ENCODE measurements around the gene GFRA1. TPM values are rescaled to one million over a fixed set of nuclear protein-coding genes. Genes with fewer than 3 reads are reported as not detected.

GFRA1 gene
- total and polyA plus RNA-seq, 2 donors (not counting 3 experiments of a cell fraction or from before 2014, with no cell fraction given) = 0.22 to 0.88 TPM

DNA sequence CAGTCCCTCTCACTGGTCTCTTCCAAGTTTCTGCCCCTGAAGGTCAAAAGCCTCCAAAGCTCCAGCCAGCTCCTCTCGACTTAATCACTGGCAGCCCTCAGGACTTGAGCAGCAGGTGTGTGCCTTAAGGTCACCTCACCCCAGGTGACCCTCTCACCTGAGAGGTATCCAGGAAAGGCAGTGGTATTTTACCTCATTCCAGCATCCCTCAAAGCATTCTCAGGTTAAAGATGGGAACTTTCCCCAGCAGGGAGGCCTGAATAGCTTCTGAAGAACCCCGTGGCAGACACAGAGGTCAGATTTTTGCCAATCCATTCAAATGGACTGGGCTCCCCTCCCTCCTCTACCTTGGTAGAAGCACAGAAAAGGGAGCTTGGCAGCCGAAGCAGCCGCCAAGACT lies 148.2 kb downstream of the GFRA1 start:
- Histone ChIP-seq H4K20me1 (replicated peaks; ENCODE audit: control insufficient read depth, extremely low read depth, insufficient read depth, low read length) (no peaks in the 10 kb centered on the region), H3K4me2 (ENCODE audit: insufficient read depth, low read length) (no peak overlapping the region), H3K27me3 (ENCODE audit: control insufficient read depth in 2 of 2, insufficient read depth in 2 of 2, low read length in 2 of 2) (no peaks in the 10 kb centered on the region), H3K4me1 (ENCODE audit: control insufficient read depth, extremely low read depth, insufficient read depth, low read length) (no peaks in the 10 kb centered on the region), H2AFZ (ENCODE audit: low read depth, low read length) (no peak overlapping the region), H3K36me3 (ENCODE audit: control insufficient read depth in 2 of 2, extremely low read depth in 1 of 2, insufficient read depth in 2 of 2, low read length in 2 of 2) (no peaks in the 10 kb centered on the region), H3K27ac (ENCODE audit: insufficient read depth, low read depth, low read length) (no peak overlapping the region), H3K9ac (replicated peaks; ENCODE audit: extremely low read depth, insufficient read depth, low read length) (no peak overlapping the region), H3K9me3 (replicated peaks; ENCODE audit: control insufficient read depth, insufficient read depth, low read length) (peaks cover 1% of the 10 kb centered on the region), H3K9me1 (replicated peaks; ENCODE audit: control insufficient read depth, extremely low read depth, insufficient read depth, low read length) (no peaks in the 10 kb centered on the region), H3K79me2 (ENCODE audit: control insufficient read depth, insufficient read depth, low read length) (no peaks in the 10 kb centered on the region), H3K4me3 (replicated peaks in 1 of 3; ENCODE audit: insufficient read depth in 1 of 3, low read depth in 1 of 3, low read length in 3 of 3) (no peak overlapping the region)
- TF ChIP-seq GATA2 (IDR thresholded peaks at IDR 0.05; ENCODE audit: insufficient read depth, insufficient read length, low read depth, low read length) = no peak
- TF ChIP-seq POLR2A (IDR thresholded peaks at IDR 0.05; ENCODE audit: low read depth, low read length) = no peak
- TF ChIP-seq MYC (IDR thresholded peaks at IDR 0.05; ENCODE audit: low read depth, low read length) = no peak
- TF ChIP-seq FOS (IDR thresholded peaks at IDR 0.05; ENCODE audit: borderline replicate concordance, insufficient read depth, low read length) = no peak
- TF ChIP-seq JUN (IDR thresholded peaks at IDR 0.05; ENCODE audit: borderline replicate concordance, insufficient read depth, insufficient read length, low read depth) = no peak
- TF ChIP-seq, protein P1, sequence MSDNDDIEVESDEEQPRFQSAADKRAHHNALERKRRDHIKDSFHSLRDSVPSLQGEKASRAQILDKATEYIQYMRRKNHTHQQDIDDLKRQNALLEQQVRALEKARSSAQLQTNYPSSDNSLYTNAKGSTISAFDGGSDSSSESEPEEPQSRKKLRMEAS (IDR thresholded peaks at IDR 0.05; ENCODE audit: insufficient read depth, insufficient read length) = no peak
- TF ChIP-seq, protein P2, sequence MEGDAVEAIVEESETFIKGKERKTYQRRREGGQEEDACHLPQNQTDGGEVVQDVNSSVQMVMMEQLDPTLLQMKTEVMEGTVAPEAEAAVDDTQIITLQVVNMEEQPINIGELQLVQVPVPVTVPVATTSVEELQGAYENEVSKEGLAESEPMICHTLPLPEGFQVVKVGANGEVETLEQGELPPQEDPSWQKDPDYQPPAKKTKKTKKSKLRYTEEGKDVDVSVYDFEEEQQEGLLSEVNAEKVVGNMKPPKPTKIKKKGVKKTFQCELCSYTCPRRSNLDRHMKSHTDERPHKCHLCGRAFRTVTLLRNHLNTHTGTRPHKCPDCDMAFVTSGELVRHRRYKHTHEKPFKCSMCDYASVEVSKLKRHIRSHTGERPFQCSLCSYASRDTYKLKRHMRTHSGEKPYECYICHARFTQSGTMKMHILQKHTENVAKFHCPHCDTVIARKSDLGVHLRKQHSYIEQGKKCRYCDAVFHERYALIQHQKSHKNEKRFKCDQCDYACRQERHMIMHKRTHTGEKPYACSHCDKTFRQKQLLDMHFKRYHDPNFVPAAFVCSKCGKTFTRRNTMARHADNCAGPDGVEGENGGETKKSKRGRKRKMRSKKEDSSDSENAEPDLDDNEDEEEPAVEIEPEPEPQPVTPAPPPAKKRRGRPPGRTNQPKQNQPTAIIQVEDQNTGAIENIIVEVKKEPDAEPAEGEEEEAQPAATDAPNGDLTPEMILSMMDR (IDR thresholded peaks at IDR 0.05; ENCODE audit: extremely low read depth in 1 of 2, insufficient read depth in 1 of 2, low read depth in 1 of 2, low read length in 2 of 2) = no peak
- TF ChIP-seq EZH2 (IDR thresholded peaks at IDR 0.05; ENCODE audit: borderline replicate concordance, low read depth, low read length, severe bottlenecking) = no peak
- no peak for TF ChIP-seq POLR2AphosphoS5 (IDR thresholded peaks at IDR 0.05; ENCODE audit: insufficient read depth, low read depth, low read length)
- dilution Hi-C loops (cut with MboI; ENCODE audit: extremely low pct_ligation_motif_present, low sequenced_read_pairs) (no loop called here), intact Hi-C loops (cut with micrococcal nuclease) (no loop called here)
- DNase-seq (ENCODE audit: low read depth, low spot score) (no peak), FAIRE-seq (no peak)
- CTCF ChIA-PET = no interaction called here
- POLR2A ChIA-PET = no interaction called here
- BruUV-seq (replicated peaks) = no TSS peak
